ENCODE measurements around the gene RCVRN.

Gene RCVRN

DNA sequence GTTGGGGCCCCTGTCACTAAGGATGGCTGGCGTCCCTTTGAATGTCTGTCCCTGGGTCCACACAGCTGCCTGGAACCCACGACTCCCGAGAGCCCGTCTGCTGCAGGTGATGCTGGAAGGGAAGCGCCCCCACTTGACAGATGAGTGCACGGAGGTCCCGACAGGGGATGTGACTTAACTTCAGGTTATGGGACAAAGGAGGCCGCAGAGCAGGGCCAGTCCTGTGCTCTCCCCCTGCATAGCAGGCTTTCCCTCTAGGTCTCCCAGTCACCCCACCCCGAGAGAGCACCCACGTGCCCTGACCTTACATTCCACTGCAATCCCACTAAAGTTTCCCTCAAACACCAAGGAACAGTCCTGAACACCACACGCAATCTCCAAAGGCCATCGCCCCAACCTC lies 6.0 kb upstream of the RCVRN start:
- TF ChIP-seq, protein P1, sequence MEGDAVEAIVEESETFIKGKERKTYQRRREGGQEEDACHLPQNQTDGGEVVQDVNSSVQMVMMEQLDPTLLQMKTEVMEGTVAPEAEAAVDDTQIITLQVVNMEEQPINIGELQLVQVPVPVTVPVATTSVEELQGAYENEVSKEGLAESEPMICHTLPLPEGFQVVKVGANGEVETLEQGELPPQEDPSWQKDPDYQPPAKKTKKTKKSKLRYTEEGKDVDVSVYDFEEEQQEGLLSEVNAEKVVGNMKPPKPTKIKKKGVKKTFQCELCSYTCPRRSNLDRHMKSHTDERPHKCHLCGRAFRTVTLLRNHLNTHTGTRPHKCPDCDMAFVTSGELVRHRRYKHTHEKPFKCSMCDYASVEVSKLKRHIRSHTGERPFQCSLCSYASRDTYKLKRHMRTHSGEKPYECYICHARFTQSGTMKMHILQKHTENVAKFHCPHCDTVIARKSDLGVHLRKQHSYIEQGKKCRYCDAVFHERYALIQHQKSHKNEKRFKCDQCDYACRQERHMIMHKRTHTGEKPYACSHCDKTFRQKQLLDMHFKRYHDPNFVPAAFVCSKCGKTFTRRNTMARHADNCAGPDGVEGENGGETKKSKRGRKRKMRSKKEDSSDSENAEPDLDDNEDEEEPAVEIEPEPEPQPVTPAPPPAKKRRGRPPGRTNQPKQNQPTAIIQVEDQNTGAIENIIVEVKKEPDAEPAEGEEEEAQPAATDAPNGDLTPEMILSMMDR (IDR thresholded peaks at IDR 0.05), result no peak

DNA sequence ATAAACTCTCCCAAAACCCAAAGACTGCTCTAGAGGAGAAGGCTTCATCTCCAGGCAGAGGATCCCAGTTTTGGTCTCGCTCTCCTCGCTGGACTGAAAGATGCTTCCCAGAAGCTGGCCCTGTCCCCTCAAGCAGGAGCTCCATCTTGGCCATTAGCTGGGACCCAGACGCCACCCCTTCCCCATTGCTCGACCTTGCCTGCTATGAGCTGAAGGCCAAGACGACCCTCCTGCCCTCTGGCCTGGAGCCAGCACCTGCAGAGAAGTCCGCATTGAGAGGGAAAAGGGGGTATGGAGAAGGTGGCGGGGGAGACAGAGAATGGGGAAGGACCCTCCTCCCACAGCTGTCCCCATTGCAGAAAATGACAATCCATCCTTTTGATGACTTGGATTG lies 3.6 kb upstream of the RCVRN start:
- TF ChIP-seq, protein P1 (IDR thresholded peaks at IDR 0.05), result no peak

DNA sequence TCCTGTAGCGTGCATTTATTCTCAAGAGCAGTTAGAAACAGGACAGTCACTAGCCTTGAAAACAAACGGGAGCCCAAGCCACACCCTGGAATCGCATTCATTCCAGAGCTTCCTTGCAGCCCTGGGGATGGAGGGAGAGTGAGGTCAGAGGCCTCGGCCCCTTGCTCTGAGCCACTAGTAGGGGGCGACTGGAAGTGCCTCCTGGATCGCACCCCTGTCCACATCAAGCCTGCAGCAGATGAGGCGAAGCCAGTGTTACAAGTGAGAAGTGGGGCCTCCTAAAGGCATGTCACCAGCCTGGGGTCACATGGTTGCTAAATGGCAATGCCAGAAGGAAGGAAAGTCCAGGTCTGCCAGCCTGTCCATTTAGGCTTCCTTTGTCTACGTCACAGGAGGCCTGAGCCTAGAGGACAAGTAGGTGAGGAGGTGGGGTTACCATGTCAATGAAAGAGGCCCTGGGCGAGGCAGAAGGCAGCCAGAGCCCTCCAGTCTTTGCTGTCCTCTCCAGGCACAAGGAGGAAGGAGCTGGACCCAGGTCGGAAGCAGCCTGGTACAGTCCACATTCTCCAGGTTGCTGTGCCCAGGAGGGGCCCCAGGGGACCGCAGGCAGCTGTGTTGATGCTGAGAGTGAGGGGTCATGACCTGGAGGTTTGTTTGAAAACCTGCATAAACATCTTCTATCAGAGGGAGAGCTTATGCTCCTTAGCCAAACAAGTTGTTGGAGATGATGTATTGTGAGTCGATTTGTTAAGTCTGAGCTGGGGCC lies 3.0 kb upstream of the RCVRN start:
- TF ChIP-seq, protein P1 (IDR thresholded peaks at IDR 0.05), result no peak

DNA sequence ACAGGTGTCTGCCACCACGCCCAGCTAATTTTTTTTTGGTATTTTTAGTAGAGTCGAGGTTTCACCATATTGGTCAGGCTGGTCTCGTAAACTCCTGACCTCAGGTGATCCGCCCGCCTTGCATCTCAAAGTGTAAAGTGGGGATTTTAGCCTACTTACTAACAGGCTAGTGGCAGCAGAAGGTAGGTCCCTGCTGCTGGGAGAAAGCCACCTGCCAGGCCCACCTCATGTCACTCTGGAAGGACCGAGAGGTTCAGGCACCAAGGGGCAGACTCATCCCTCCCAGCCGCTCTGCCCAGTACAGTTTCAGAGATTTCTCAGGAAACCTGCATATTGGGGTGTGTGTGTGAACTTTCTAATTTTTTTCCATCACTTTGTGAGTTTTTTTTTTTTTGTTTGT lies 2.1 kb upstream of the RCVRN start:
- TF ChIP-seq, protein P1 (IDR thresholded peaks at IDR 0.05), result no peak

DNA sequence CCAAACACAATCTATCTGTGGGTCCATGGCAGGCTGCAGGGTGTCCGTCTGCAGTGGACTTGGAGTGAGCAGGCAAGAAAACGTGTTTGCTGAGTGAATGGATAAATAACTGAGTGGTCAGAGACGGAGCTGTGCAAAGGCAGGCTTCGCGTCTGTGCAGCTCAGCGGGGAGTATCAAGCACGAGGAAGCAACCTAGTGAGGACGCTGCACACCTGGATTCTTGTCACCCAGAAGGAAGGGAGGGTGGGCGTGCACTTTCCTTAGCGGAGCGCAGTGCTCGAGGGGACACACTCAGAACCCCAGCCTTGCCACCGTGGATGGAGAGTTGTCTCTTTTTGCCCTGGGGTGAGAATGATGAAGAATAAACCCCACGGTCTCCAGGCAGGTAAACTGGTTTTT lies 1.5 kb upstream of the RCVRN start:
- TF ChIP-seq, protein P1 (IDR thresholded peaks at IDR 0.05), result no peak

DNA sequence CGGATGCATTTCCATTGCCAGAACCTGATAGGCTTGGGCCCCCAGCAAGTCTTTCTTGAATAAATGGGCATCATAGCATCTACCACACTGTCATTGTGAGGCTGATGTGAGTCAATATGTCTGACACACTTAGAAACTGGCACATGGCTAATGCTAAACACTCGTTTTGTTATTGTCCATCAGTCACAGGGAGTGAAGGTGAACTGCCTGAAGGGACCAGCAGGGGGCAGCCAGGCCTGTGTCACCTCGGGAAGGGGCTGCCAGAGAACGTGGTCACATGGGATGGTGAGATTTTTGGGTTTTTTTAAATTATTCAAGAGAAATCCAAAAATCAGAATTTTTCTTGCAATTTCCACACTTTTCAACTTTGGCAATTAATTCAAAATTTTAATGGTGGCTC lies 831 bp upstream of the RCVRN start:
- TF ChIP-seq, protein P1 (IDR thresholded peaks at IDR 0.05), result peak; percentile 65

DNA sequence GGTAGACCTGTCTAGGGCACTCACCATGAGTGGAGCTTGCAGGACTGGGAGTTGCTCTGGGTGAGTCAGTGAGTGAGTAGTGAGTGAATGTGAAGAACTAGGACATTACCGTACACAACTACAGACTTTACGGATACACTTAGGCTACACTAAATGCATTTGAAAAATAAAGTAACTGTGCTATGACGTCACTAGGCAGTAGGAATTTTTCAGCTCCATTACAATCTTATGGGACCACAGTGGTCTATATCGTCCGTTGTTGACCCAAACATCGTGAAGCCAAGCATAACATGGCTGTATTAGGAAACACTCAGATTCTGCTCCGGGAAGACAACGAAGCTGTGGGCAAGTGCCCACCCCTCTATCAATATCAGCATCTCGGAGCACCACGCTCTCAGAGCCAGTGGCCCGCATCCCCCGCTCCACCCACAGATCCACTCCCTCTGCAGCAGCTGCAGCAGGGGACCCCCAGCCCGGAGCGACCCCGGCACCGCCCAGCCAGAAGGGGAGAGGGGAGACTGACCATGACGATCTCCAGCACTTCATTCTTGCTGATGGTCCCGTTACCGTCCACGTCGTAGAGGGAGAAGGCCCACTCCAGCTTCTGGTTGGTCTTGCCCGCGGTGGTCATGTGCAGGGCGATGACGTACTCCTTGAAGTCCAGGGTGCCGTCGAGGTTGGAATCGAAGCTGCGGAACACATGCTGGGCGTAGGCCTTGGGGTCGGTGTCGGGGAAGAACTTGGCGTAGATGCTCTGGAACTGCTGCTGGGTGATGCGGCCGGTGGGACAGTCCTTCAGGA lies 594 bp downstream of the RCVRN start:
- TF ChIP-seq, protein P1 (IDR thresholded peaks at IDR 0.05), result no peak

Measured in LNCAP (cell line).